T1000 (cell line): ENCODE results near the gene SERPING1.
"Not testable (repeated sequence)": the region's sequence is repeated elsewhere in the genome, so short reads cannot be mapped to it uniquely, and the experiment has no call there.

Experiments used
- DNase-seq: peaks from one replicate; lab custom pipeline; 2025; ENCODE audit warnings: mixed read lengths; lab: John Stamatoyannopoulos, UW

Gene SERPING1

DNA sequence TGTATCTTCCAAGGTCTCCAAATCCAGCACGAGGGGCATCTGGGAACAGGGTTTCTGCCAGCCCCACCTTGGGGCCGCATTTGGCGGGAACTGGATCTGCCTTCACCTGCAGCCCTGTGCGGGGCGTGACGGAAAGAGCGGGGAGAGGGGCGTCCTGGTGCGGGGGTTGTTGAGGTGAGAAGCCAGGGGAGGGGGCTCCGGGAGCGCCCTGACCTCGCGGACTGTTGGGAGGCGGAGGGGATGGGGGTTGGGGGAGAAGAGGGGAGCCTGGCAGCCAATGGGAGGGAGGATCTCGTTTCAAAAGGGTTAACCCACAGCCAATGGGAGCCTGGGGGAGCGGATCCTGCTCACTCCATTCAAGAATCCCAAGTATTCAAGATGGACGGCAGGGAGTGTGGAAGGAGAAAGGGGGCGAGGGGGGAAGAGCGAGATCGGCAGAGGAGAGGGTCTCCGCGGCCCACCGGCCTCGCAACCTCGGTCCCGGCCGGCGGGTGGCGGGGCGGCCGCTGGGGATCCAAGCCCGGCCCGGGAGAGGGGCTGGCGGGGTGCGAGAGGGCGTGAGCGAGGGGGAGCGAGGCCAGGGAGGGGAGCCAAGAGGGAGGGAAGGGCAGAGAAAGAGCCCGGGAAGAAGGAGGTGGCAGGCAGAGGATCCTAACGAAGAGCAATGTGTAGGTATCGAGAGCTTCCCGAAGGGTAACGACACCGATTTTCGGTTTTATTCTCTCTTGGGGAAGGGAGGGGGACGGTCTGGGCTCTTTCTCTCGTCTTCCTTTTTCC, 40.7 kb downstream of the SERPING1 start:
- peak; percentile 54 for DNase-seq

DNA sequence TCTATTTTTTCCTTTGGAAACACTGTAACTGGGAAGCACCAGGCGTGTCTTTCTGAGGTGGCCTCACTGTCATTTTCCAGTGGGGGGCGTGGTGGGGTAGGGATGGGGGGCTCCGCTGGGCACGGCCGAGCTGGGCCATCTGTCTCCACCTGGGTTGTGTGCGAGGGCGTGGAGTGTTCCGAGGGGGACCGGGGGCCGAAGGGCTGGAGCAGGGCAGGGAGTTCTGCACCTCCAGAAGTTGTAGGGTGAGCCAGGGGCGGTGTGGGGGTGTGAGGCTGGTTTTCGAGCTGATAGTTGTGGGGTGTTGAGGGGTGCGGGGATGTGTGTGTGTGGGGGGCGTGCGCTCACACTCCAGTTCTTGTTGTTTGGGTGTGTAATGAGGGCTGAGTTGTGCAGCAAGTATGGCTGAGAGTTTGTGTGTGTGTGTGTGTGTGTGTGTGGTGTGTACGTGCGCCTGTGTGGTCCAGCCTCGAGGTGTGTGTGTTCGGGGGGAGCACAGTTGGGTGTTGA, 41.4 kb downstream of the SERPING1 start:
- DNase-seq: no peak

DNA sequence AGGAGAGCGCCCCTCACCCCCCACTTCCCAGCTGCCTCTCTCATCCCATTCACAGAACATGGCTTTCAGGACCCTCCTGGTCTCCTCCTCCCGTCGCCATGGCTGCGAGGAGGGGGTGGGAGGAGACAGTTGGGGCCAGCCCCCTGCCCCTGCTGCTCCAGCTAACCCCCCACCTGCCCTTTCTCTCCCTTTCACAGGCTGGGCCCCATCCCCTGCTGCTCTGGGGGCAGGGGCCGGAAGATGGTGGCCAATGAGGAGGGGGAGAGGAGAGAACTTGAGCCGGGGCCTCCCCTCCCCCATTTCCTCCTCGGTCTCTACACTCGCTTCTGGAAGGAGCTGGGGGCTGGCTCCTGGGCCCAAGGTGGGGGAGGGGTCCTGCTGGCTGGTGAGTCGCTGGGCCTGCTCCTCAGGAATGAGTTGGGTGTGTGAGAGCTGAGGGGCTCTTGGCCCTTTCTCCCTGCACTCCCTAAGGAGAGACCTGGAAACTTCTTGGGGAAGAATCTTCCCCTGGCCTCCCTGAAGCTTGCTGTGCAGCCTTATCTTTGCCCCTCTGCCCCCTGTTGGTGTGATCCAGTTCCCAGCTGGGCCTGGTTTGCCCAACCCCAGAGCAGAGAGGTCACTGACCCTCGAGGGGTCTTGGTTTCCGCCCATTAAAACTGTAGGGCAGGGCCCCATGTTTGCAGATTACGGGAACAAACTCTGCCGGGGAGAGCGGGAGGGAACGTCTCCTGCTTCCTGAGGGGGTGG, 42.0 kb downstream of the SERPING1 start:
- no peak for DNase-seq

DNA sequence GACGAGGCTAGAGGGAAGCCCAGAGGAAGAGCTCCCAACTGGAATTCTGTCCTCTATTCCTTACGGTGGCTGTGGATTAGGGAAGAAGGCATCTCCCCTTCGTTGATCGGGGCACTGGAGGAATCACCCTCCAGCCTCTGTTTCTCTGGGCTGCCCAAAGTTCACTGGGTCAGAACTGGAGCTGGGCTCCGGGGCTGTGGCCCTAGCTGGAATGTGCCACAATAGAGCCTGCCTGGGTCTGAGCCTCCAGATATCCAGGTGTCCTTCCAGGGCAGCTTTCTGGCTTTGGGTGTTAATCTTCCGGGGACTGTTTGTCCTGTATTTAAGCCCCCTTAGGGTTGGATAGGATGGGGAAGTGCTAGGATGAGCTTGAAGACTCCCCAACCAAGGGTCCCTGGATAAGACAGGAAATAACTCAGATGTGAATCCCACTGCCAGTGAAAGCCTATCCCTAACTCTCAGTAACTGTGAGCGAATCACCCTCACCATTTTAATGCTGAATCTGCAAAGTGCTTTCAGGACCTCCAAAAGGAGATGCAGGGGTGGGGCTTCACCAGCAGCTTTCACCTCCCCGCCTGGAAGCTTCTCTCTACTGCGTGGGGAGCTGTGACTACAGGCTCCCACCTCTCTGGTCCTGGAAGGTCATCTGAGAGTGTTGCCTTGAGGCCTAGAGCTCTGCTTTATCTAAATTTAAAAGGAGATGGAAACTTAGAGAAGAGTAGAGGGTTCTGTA, 42.7 kb downstream of the SERPING1 start:
- no peak for DNase-seq

DNA sequence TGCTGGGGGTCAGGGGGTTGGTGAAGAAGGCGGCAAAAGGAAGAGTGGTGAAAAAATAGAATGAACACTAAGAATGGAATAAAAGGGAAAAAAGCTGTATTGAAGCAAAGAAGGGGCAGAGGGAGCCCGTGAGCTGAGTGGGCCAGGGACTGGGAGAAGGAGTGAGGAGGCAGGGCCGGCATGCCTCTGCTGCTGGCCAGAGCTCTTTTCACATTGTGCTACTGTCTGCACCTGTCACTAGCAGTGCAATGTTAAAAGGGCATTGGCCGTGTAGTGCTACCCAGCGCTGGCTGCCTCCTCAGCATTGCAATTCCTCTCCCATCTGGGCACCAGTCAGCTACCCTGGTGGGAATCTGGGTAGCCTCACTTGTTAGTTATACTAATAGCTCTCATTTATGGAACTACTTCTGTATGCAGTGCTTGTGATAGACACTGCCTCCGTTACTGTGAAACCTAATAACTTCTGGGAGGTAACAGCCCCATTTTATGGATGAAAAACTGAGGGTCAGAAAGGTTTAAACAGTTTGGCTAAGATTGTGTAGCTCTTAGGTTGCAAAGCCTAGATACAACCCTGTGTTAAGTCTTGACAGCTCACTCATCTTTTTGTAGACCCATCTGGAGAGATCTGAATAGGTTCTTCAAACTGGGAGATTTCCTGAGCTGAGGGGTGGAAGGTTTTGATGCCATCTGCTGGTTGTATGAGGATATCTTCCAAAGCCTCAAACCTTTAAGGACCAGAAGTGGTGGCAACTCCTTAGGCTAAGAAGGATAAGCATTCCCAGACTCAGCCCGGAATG, 43.7 kb downstream of the SERPING1 start:
- no peak for DNase-seq

DNA sequence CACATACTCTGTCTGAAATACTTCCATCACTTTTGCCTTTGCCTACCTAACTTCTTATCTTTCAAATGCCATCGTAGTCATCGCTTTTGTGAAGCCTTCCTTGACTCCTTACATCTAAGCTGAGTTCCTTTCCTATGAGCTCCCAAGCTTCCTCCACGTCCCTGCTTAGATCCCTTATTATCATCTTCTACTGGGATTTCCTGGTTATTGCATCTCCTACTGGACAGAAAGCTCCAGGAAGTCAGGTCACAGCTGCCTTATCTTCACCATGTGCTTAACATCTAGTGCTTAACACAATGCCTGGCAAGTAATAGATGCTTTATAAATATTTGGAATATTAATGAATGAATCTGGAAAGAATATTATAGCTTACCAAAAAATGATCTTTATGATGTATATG, 46.3 kb downstream of the SERPING1 start:
- DNase-seq: no peak

DNA sequence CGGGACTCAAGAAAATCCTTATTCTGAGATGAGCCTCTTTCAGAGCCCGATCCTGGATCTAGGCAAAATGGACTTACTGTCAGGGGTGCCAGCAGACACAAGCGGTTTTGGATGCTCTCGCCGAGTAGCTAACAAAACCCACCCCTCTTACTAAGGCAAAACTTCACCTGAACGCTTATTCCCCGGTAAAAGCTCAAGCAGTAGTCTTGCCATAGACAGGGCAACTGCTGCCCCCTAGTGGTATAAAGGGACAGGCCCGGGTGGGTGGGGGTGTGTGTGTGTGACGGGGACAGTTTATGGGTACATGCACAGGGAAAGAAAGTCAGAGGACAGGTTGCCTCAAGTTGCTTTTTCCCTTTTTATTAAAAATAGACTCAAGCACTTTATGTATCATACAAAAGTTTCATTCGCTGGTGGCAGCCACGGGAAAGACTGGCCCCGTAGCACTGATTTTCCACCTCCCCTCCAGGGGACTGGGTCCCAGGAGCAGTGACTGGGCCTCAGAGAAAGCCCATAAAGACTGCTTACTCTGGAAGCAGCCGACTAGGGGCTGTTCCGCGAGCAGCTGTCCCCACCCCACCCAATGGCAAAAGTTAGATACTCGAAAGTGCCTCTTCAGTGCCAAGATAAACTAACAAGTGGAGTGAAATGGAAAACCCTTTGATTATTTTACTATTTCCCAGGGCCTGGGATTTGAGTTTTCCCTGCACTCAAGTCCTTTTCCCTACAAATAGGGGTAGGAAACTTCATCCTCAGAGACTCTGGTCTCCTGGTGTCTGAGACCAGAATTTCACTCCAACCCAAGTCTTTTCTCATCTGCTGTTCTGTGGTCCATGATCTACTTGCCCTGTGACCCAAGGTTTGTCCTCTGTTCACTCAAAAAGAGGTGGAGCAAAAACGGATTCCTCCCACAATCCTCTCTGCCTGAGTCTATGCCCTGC, 47.5 kb downstream of the SERPING1 start:
- no peak for DNase-seq

DNA sequence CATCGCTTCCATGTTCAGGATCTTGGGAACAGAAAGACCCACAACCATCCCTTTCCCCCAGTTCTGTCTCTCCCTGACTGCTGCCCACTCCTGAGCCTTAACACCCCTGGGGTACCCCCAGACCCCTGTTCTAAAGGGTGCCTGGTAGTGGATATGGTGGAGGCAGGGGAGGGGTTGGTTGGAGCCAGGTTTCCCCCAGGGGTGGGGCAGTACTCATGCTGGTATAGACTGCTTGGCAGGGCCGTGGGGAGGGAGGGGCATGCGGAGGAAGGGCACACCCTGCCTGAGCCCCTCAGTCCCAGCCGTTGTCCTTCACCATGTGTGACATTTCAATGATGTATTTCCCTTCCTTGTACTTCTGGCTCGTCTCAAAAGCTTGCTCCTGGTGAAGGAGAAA, 48.2 kb downstream of the SERPING1 start:
- no peak for DNase-seq

DNA sequence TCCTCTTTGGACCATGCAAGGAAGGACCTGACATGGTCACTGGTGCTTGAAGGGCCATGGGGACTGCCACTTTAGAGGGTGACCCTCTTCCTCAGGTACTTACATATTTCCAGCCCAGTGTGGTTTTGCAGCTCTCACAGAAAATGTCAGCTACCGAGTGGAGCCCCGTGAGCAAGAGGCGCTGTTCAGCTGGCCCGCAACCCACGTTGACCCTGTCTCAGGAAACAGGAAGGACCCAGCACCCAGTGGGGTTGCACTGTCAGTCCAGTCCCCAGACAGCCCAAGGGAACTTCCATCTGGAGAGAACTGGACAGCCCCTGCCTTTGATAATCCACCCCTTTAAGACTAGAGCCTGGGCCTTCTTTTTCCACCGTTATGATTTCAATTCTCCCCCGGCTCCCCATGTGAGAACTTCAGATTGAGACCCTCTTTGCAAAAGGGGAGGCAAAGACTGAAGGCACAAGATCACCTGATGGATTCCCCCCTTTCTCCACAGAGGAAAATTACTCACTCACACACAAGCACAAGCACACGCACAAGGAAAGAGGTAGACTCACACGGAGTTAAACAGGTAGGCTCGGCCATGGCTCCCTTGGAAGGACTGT, 48.8 kb downstream of the SERPING1 start:
- DNase-seq: no peak

DNA sequence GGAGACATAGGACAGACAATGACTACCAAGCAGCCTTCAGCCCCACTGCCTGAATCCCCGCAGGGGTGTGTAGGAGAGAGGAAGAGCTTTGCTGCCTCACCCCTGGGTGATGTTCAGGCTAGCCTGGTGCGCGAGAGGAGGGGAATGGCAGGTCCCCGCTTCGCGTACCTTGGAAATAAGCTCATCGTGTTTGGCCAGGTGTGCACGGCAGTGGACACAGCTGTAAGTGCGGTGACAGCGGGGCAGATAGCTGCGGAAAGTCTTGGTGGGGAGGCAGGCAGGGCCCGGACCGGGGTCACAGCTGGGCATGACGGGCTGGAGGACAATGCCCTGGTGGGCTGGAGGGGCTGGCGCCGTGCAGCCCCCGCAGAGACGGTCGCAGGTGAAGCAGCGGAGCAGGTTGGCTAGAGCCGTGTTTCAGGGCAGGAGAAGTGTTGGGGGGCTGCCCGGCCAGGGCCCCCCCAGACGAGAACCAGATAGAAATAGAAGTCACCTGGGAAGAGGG, 49.4 kb downstream of the SERPING1 start:
- DNase-seq: no peak

DNA sequence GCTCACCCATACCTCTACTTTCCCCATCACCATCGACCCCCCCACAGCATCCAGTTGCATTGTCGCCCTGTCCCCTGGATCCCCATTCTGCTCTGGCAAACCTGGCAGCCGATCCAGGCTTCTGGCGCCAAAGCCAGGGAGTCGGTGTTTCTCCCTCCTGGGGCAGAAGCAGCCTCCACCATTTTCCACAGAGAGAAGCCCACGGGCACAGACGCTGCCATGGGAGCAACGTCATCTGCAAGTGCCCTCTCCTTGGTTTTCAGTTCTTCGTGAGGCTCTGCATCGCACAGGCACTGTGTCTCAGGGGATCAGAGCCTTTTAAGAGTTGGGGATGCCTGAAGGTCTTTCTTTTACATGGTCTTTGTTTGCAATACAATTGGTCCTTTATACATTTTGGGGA, 49.9 kb downstream of the SERPING1 start:
- no peak for DNase-seq

DNA sequence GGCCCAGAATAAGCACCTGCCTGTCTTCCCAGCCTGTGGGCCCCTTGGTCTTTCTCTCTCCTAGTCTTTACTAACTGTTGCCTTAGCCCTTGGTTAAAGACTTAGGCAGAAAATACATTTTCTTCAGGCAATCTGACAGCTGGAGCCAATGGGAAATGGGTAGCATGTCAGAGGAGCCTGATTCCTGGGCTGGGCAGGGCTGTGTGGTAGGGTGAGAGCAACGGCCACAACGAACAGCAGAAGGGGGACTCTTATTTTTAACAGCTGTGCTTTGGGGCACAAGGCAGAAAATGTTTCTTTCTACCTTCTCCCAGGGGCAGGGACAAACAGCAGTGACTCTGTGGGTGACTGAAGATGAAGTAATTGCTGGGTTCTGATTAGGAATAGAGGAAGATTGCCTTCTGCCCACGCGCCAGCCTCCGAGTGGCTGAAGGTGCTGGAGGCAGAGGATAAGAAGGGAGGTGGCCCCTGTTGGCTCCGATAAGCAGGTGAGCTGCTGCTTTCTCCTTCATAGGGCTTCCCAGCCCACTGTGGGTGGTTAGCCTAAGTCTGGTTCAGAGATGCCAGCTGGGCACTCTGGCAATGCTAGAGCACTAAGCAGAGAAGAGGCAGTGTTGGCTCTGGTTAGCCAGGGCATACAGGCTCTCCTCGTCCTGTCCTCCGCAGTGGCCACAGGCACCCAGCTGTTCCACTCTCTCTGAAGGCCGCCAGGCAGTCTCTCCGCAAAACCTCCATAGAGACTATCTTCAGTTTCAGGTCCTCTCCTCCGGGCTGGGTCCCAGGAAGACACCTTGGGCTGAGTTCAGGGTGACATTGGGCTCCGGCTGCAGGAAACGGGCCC, 50.7 kb downstream of the SERPING1 start:
- no peak for DNase-seq

DNA sequence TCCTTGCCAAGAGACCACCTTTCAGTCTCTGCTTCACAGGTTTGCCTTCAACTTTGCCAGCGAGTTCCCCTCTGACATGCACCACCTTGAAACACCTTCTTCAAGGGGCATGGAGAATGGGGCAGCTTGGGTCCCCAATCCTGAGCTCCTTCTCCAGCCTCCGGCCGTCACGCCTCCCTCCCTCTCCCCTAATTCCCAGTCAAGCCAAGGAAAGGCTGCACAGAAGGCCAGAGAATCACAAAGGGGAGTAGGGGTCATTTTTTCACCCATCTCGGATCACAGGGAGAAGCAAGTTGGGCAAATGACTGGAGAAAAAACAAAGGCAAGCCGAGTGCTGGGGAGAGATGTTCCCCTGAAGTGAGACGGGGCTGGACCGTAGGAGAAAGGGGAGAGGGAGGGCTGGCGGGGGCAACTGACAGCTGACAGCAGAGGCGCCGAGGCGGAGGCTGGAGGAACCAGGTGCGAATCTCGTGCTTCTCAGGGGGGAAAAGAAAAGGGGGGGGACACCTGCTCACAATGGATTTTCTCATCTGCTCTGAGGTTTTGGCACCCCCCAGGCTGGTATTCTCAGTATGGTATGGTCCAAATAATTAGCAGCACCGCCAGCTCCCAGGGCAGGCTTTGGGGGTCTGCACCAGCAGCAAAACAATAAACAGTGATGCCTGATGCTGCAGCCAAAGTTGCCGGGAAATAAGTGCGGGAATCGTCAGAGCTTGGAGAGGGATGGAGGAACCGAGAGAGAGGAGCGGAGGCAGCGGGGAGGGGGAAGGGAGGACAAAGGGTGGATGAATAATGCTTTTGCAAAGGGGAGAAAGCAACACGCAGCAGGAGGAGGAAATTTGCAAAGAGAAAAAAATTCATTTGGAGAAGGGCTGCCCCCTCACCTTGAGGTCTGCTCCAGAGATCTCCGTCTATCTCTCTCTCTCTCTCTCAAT, 51.6 kb downstream of the SERPING1 start:
- DNase-seq: no peak

DNA sequence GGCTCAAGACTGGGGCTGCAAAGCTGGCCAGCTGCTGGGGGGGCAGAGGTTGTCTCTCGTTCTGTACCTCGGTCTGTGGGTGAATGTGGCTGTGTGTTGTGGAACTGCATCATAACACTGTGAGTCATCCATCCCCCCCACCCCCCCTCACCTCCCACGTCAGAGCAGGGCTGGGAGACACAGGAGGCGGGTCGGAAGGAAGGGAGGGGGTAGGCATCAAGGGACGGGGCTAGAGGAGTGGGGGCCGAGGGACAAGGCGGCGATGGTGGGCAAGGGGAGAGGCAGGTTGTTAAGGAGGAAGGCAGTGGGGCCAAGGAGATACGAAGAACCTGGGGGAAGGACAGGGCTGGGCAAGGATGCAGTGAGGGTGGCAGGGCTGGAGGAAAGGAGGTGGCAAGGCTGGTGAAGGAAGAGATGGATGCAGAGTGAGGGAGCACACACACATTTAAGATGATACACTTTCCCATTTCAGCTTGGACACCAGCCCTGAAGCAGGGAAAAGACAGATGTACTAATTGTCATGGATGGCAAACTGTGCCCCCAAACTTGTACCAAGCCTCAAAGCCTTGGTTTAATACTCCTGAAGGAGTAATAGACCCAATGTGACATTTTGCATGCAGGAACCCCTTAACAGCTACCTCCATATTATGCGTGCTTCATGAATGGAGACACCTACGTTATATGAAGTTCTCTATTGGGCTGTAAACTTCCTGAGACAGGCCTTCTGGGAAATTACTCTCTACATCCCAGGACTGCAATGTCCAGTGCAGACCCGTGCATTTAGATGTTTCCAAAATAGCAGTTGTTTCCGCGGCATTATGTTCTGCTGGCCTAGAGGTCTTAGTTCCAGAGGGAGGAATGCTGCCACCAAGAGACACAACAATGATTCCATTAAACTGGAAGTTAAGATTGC, 52.6 kb downstream of the SERPING1 start, which contains the start of gene YPEL4:
Gene YPEL4 (minus strand): TSS at position 87 of the 913 bp plus-strand sequence. CDS start 2,805 bp downstream, outside the sequence.
- DNase-seq: peak; percentile 64

DNA sequence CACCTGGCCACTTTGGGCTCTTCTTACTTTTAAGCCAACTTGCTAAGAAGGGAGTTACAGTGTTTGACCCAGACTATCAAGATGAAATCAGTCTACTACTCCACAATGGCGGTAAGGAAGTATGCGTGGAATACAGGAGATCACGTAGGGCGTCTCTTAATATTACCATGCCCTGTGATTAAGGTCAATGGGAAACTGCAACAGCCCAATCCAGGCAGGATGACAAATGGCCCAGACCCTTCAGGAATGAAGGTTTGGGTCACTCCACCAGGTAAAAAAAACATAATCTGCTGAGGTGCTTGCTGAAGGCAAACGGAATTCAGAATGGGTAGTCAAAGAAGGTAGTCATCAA, 53.2 kb downstream of the SERPING1 start:
- no peak for DNase-seq

DNA sequence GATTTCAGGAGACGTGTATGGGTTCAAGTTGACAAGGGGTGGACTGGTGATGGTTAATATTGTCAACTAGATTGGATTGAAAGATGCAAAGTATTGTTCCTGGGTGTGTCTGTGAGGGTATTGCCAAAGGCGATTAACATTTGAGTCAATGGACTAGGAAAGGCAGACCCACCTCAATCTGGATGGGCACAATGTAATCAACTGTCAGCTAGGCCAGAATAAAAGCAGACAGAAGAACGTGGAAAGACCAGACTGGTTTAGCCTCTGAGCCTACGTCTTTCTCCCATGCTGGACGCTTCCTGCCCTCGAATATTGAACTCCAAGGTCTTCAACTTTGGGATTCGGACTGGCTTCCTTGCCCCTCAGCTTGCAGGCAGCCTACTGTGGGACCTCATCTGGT, 53.9 kb downstream of the SERPING1 start:
- DNase-seq: no peak

DNA sequence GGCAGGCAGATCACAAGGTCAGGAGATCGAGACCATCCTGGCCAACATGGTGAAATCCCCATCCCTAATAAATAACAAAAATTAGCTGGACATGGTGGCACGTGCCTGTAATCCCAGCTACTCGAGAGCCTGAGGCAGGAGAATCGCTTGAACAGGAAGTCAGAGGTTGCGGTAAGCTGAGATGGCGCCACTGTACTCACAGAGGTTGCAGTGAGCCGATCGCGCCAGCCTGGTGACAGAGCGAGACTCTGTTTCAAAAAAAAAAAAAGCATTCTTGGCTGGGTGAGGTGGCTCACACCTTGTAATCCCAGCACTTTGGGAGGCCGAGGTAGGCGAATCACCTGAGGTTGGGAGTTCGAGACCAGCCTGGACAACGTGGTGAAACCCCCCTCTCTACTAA, 54.7 kb downstream of the SERPING1 start:
- DNase-seq: not testable (repeated sequence)
